A549 (cell line): ENCODE results near the gene CDC14A. TPM values are rescaled to one million over a fixed set of nuclear protein-coding genes. Genes with fewer than 3 reads are reported as not detected.

ENCODE experiments used
- ATAC-seq, 2 experiments: fragments of 200-7000 bp in 1 of 2; fragments of >200 bp in 1 of 2; cut with Nextera tagmentation in 1 of 2; cut with Tn5 transposase in 1 of 2; 3 replicates each; pipeline versions ENCODE4 v1.8.0 to v1.9.1; 2018 to 2020; ENCODE audit warnings: mild to moderate bottlenecking in 1 of 2, moderate library complexity in 1 of 2
- CTCF ChIA-PET: fragments of 300-600 bp; sonication (Branson Sonifier 250); formaldehyde crosslinking; extraction: SDS; loops from one replicate; lab custom pipeline; 2021; ENCODE audit warnings: antibody characterized with exemption, inconsistent platforms; lab: Yijun Ruan, JAX
- POLR2A ChIA-PET: fragments of 350-600 bp; formaldehyde crosslinking; extraction: SDS; loops from one replicate; lab custom pipeline; 2021; ENCODE audit warnings: antibody characterized with exemption, inconsistent platforms; lab: Yijun Ruan, JAX
- DNase-seq, 2 experiments: peaks; one replicate each; pipeline versions ENCODE4 v3.0.0 to v3.0.0-alpha.2; 2011 to 2016; ENCODE audit warnings: low read depth in 1 of 2, low spot score in 1 of 2
- FAIRE-seq: peaks from 2 replicates; lab custom pipeline; 2011; peaks lifted over from hg19 to GRCh38; lab: Jason Lieb, UNC
- H3K27ac ChIP-seq, 2 experiments: fragments of >200 bp; sonication (Bioruptor Twin); formaldehyde crosslinking; 3 replicates each; pipeline ENCODE4 v1.5.1; 2016 to 2017
- H3K4me1 ChIP-seq: fragments of >200 bp; sonication (Bioruptor Twin); formaldehyde crosslinking; 3 replicates; pipeline ENCODE4 v1.6.1; 2016
- H3K4me2 ChIP-seq: fragments of >200 bp; sonication (Bioruptor Twin); formaldehyde crosslinking; 3 replicates; pipeline ENCODE4 v1.6.1; 2016
- H3K4me3 ChIP-seq: fragments of >200 bp; sonication (Bioruptor Twin); formaldehyde crosslinking; 3 replicates; pipeline ENCODE4 v1.5.1; 2016
- H3K9me3 ChIP-seq: fragments of >200 bp; sonication (Bioruptor Twin); formaldehyde crosslinking; 3 replicates; pipeline ENCODE4 v1.6.1; 2016
- CBX2 ChIP-seq: fragments of 200-600 bp; sonication (generic); IDR thresholded peaks from 2 replicates; pipeline ENCODE4 v1.6.1; 2016; ENCODE audit warnings: low read depth, mild to moderate bottlenecking, borderline replicate concordance
- CTCF ChIP-seq: fragments of >200 bp; sonication (Bioruptor Twin); formaldehyde crosslinking; IDR thresholded peaks from 3 replicates; pipeline ENCODE4 v1.5.1; 2016
- E2F6 ChIP-seq: IDR thresholded peaks from 2 replicates; pipeline ENCODE4 v1.6.1; 2012; ENCODE audit warnings: low read depth, borderline replicate concordance
- ELK1 ChIP-seq: fragments of 150-350 bp; IDR thresholded peaks from 2 replicates; pipeline ENCODE4 v1.6.1; 2014; ENCODE audit warnings: low read depth, mild to moderate bottlenecking, low read length
- EP300 ChIP-seq, 2 experiments: fragments of >200 bp; sonication (Bioruptor Twin); formaldehyde crosslinking; IDR thresholded peaks; 2 replicates in 1 of 2; 3 replicates in 1 of 2; pipeline ENCODE4 v1.6.1; 2016 to 2017
- FOXS1 ChIP-seq: fragments of 250-450 bp; sonication (Bioruptor Pico); IDR thresholded peaks from 2 replicates; pipeline ENCODE4 v1.5.0; 2020; ENCODE audit warnings: mild to moderate bottlenecking, moderate library complexity
- HEYL ChIP-seq: fragments of 250-450 bp; sonication (Bioruptor Pico); IDR thresholded peaks from 2 replicates; pipeline ENCODE4 v1.8.0; 2021; ENCODE audit warnings: mild to moderate bottlenecking, moderate library complexity
- MAZ ChIP-seq: fragments of 150-350 bp; IDR thresholded peaks from 2 replicates; pipeline ENCODE4 v1.6.1; 2014; ENCODE audit warnings: antibody characterized with exemption, low read depth, low read length, borderline replicate concordance
- NR3C1 ChIP-seq: fragments of >200 bp; sonication (Bioruptor Twin); formaldehyde crosslinking; IDR thresholded peaks from 3 replicates; pipeline ENCODE4 v1.6.1; 2017
- RAD21 ChIP-seq, 2 experiments: fragments of >200 bp in 1 of 2; sonication (Bioruptor Twin) in 1 of 2; formaldehyde crosslinking in 1 of 2; IDR thresholded peaks in 1 of 2; conservative IDR thresholded peaks in 1 of 2; 2 replicates in 1 of 2; 3 replicates in 1 of 2; pipeline ENCODE4 v1.6.1; 2012 to 2018; ENCODE audit warnings: inconsistent platforms in 1 of 2
- RCOR1 ChIP-seq: fragments of 150-350 bp; IDR thresholded peaks from 2 replicates; pipeline ENCODE4 v1.6.1; 2014; ENCODE audit warnings: antibody characterized with exemption, low read length, low read depth
- REST ChIP-seq: fragments of 200-600 bp; sonication (generic); IDR thresholded peaks from 2 replicates; pipeline ENCODE4 v1.6.1; 2016; ENCODE audit warnings: antibody characterized with exemption, mild to moderate bottlenecking, moderate library complexity
- SREBF2 ChIP-seq: fragments of 450-650 bp; IDR thresholded peaks from 2 replicates; pipeline ENCODE4 v1.6.1; 2014; ENCODE audit warnings: mild to moderate bottlenecking, moderate library complexity
- TFCP2L1 ChIP-seq: fragments of 250-450 bp; sonication (Bioruptor Pico); IDR thresholded peaks from 2 replicates; pipeline ENCODE4 v1.5.0; 2021; ENCODE audit warnings: mild to moderate bottlenecking
- TP53 ChIP-seq: fragments of 250-450 bp; sonication (Bioruptor Pico); IDR thresholded peaks from 2 replicates; pipeline ENCODE4 v1.5.0; 2021; ENCODE audit warnings: mild to moderate bottlenecking, moderate library complexity
- ZC3H11A ChIP-seq: fragments of 450-650 bp; IDR thresholded peaks from 2 replicates; pipeline ENCODE4 v1.6.1; 2014; ENCODE audit warnings: antibody characterized with exemption, mild to moderate bottlenecking
- ZSCAN20 ChIP-seq: fragments of 250-450 bp; sonication (Bioruptor Pico); IDR thresholded peaks from 2 replicates; pipeline ENCODE4 v1.8.0; 2022; ENCODE audit warnings: mild to moderate bottlenecking, moderate library complexity
- WGBS: methylation state at CpG from one replicate; pipeline ENCODE4 v1.1.6; 2017; ENCODE audit errors: missing lambda C conversion rate; 5-methylcytosine and 5-hydroxymethylcytosine counted together
- polyA plus RNA-seq, 4 experiments: library from polyadenylated mRNA; depleted of rRNA in 3 of 4; stranded (reverse); fragments of >200 nt; fragmentation: RNase III in 1 of 4; extraction: RNeasy Plus Mini Kit Qiagen cat#74134 plus additional on column Dnase treatment in 1 of 4; gene quantifications; 2 replicates in 3 of 4; 3 replicates in 1 of 4; pipeline ENCODE4 v1.2.3, GENCODE V29; 2011 to 2017

Gene CDC14A
- polyA plus RNA-seq, 2 of the 4 experiments (the other 2 are of a cell fraction): 1.6 to 4.1 TPM

- ChIA-PET CTCF (no interaction called here), POLR2A (no interaction called here)
- no peak overlapping the region for H3K27ac ChIP-seq
- no peaks in the 10 kb centered on the region for H3K4me1 ChIP-seq
- H3K4me3 ChIP-seq: no peak overlapping the region
- no peak for FAIRE-seq
- no peak overlapping the region for H3K4me2 ChIP-seq
- H3K9me3 ChIP-seq: no peaks in the 10 kb centered on the region
- TF ChIP-seq EP300 (IDR thresholded peaks at IDR 0.05) (no peak), CBX2 (no peak), TP53 (CRISPR knock-in tag) (no peak)
- TF ChIP-seq, all 56 proteins: peak for 0
- ATAC-seq: no peak
- DNase-seq: no peak
- WGBS: 75% methylated on average over 5 of the region's 5 CpGs
Observed at GRCh38 chr1:100414693-100415497, 62.6 kb downstream of the CDC14A start.

GRCh38 chr1:100415498-100415778 is 63.1 kb downstream of the CDC14A start:
- H3K4me2 ChIP-seq: no peak overlapping the region

GRCh38 chr1:100419072-100419471 is 66.8 kb downstream of the CDC14A start:
- no peak overlapping the region for H3K4me3 ChIP-seq
- H3K27ac ChIP-seq: no peak overlapping the region
- WGBS: 94% methylated on average over 2 of the region's 2 CpGs
- ChIA-PET POLR2A (no interaction called here), CTCF (no interaction called here)
- no peak overlapping the region for H3K4me2 ChIP-seq
- ATAC-seq (no peak), DNase-seq (no peak), FAIRE-seq (no peak)
- H3K9me3 ChIP-seq: no peaks in the 10 kb centered on the region
- no peaks in the 10 kb centered on the region for H3K4me1 ChIP-seq
- TF ChIP-seq CTCF: no peak
- no peak for TF ChIP-seq ELK1
- no peak for TF ChIP-seq ZSCAN20 (CRISPR knock-in tag)
- TF ChIP-seq, all 56 proteins: peak for 0

More at GRCh38 chr1:100415498-100415778, 63.1 kb downstream of the CDC14A start:
- Histone ChIP-seq H3K4me3 (no peak overlapping the region), H3K9me3 (no peaks in the 10 kb centered on the region), H3K4me1 (no peaks in the 10 kb centered on the region), H3K27ac (no peak overlapping the region)
- POLR2A ChIA-PET: no interaction called here
- TF ChIP-seq NR3C1: no peak
- no peak for TF ChIP-seq MAZ
- TF ChIP-seq FOXS1: no peak
- TF ChIP-seq RAD21 (conservative IDR thresholded peaks at IDR 0.05 in 1 of 2, IDR thresholded peaks at IDR 0.05 in 1 of 2): no peak
- no peak for TF ChIP-seq ZC3H11A
- TF ChIP-seq SREBF2: no peak
- no peak for TF ChIP-seq RCOR1
- no peak for TF ChIP-seq HEYL (CRISPR knock-in tag)
- TF ChIP-seq TFCP2L1 (CRISPR knock-in tag): no peak
- no peak for TF ChIP-seq E2F6
- no peak for TF ChIP-seq REST
- FAIRE-seq (no peak), DNase-seq (no peak), ATAC-seq (no peak)
- CTCF ChIA-PET: no interaction called here
